ENCODE data around the gene NCK2. TPM values are rescaled to one million over a fixed set of nuclear protein-coding genes. Genes with fewer than 3 reads are reported as not detected.

The NCK2 gene
- total and polyA plus RNA-seq, 2 of the 13 experiments (the other 11 are each of a cell fraction or from before 2014, with no cell fraction given), result 14.8 to 23.5 TPM

- H4K20me1 ChIP-seq (ENCODE audit: insufficient read depth, low read length), result no peaks in the 10 kb centered on the region; the same call in 1 of the 2 replicates
- TF ChIP-seq TBX2 (CRISPR knock-in tag; IDR thresholded peaks at IDR 0.05; ENCODE audit: borderline replicate concordance) (no peak), SMARCC2 (IDR thresholded peaks at IDR 0.05) (no peak), ZNF75D (CRISPR knock-in tag; IDR thresholded peaks at IDR 0.05; ENCODE audit: borderline replicate concordance) (no peak), ZNF629 (CRISPR knock-in tag; conservative IDR thresholded peaks at IDR 0.05) (no peak), CREBL2 (CRISPR knock-in tag; IDR thresholded peaks at IDR 0.05; ENCODE audit: borderline replicate concordance) (no peak), ATF5 (CRISPR knock-in tag; IDR thresholded peaks at IDR 0.05; ENCODE audit: low read depth) (no peak), ZC3H4 (CRISPR knock-in tag; IDR thresholded peaks at IDR 0.05; ENCODE audit: borderline replicate concordance) (no peak), ZNF232 (CRISPR knock-in tag; IDR thresholded peaks at IDR 0.05; ENCODE audit: borderline replicate concordance) (no peak), RCOR2 (CRISPR knock-in tag; IDR thresholded peaks at IDR 0.05) (no peak), ETV6 (CRISPR knock-in tag; conservative IDR thresholded peaks at IDR 0.05) (no peak), ZNF746 (CRISPR knock-in tag; IDR thresholded peaks at IDR 0.05) (no peak), FOXA3 (CRISPR knock-in tag; IDR thresholded peaks at IDR 0.05) (no peak), KLF6 (CRISPR knock-in tag; IDR thresholded peaks at IDR 0.05) (no peak), ZNF496 (CRISPR knock-in tag; IDR thresholded peaks at IDR 0.05; ENCODE audit: insufficient replicate concordance) (no peak), MTERF4 (CRISPR knock-in tag; IDR thresholded peaks at IDR 0.05) (no peak)
- ATAC-seq (no peak), DNase-seq (ENCODE audit: low spot score) (no peak), FAIRE-seq (no peak)
- intact Hi-C loops (cut with micrococcal nuclease; ENCODE audit: unreplicated experiment) (no loop called here), in situ Hi-C loops (cut with HindIII; ENCODE audit: extremely low pct_ligation_motif_present, low pct_unique_long_range_greater_than_20kb) (no loop called here)
- no peaks in the 10 kb centered on the region for H3K36me3 ChIP-seq (replicated peaks in 1 of 2; ENCODE audit: control insufficient read depth in 1 of 2, insufficient read depth in 2 of 2, low read length in 2 of 2)
- no peaks in the 10 kb centered on the region for H3K9me3 ChIP-seq (ENCODE audit: low read length)
- H3K9ac ChIP-seq (ENCODE audit: insufficient read depth, low read depth, low read length), result no peak overlapping the region
- no peak overlapping the region for H3K27ac ChIP-seq (ENCODE audit: extremely low read length, insufficient read depth, low read length)
- peaks cover 5% of the 10 kb centered on the region for H3K79me2 ChIP-seq (ENCODE audit: insufficient read depth, low read length)
- 97% methylated on average over 3 of the region's 3 CpGs for WGBS (ENCODE audit: low lambda C conversion rate)
- no peak overlapping the region for H2AFZ ChIP-seq (ENCODE audit: low read length)
- BruUV-seq (replicated peaks), result no TSS peak
- no peaks in the 10 kb centered on the region for H3K27me3 ChIP-seq (ENCODE audit: control insufficient read depth in 1 of 2, insufficient read depth in 2 of 2, low read length in 2 of 2)
- peaks cover 22% of the 10 kb centered on the region for H3K4me1 ChIP-seq (ENCODE audit: insufficient read depth, low read length)
- no peak overlapping the region for H3K4me2 ChIP-seq (ENCODE audit: low read depth, low read length)
- H3K4me3 ChIP-seq (replicated peaks in 1 of 3; ENCODE audit: insufficient read depth in 1 of 3, low read depth in 2 of 3, low read length in 3 of 3), result no peak overlapping the region
- ChIA-PET POLR2A (no interaction called here), CTCF (ENCODE audit: low intra/inter-chr PET ratio, low total read pairs) (no interaction called here)
These were observed 65.0 kb downstream of the NCK2 start for GRCh38 chr2:105809723-105810122.

Data from HepG2 (cell line).